H1 (cell line): ENCODE measurements around the gene ZSWIM6. TPM values are rescaled to one million over a fixed set of nuclear protein-coding genes. Genes with fewer than 3 reads are reported as not detected.

Experiments used
- CTCF ChIA-PET: fragments of 300-600 bp; sonication (Branson Sonifier 250); formaldehyde crosslinking; loops from one replicate; lab custom pipeline; 2021; ENCODE audit not compliant: partially characterized antibody; lab: Charles Lee
- POLR2A ChIA-PET: fragments of 300-600 bp; sonication (Branson Sonifier 250); formaldehyde crosslinking; loops from one replicate; lab custom pipeline; 2021; ENCODE audit warnings: inconsistent platforms; ENCODE audit not compliant: partially characterized antibody; lab: Charles Lee
- DNase-seq, 2 experiments: peaks; one replicate each; pipeline versions ENCODE4 v3.0.0 to v3.0.0-alpha.2; 2010 to 2022; ENCODE audit warnings: low spot score in 2 of 2, low read depth in 1 of 2, mixed read lengths in 1 of 2
- FAIRE-seq: peaks from 2 replicates; lab custom pipeline; 2011; peaks lifted over from hg19 to GRCh38; lab: Jason Lieb, UNC
- H2AFZ ChIP-seq: 2 replicates; pipeline ENCODE4 v1.8.1; 2012; ENCODE audit warnings: low read length, inconsistent platforms
- H2AK5ac ChIP-seq: 2 replicates; pipeline ENCODE4 v1.6.1; 2013; ENCODE audit warnings: low read depth, low read length
- H2BK120ac ChIP-seq: replicated peaks from 2 replicates; pipeline ENCODE3; 2013; ENCODE audit warnings: low read depth, low read length, inconsistent platforms
- H2BK12ac ChIP-seq: 2 replicates; pipeline ENCODE4 v1.6.1; 2013; ENCODE audit warnings: low read depth, low read length
- H2BK15ac ChIP-seq: 2 replicates; pipeline ENCODE4 v1.6.1; 2013; ENCODE audit warnings: low read length
- H2BK20ac ChIP-seq: 2 replicates; pipeline ENCODE4 v1.6.1; 2013; ENCODE audit warnings: low read length
- H2BK5ac ChIP-seq: 2 replicates; pipeline ENCODE4 v1.6.1; 2013; ENCODE audit warnings: low read depth, low read length
- H3K14ac ChIP-seq: 2 replicates; pipeline ENCODE4 v1.6.1; 2013; ENCODE audit warnings: inconsistent platforms; ENCODE audit not compliant: insufficient read length
- H3K18ac ChIP-seq: 2 replicates; pipeline ENCODE4 v1.6.1; 2013; ENCODE audit warnings: low read length; ENCODE audit errors: extremely low read depth
- H3K23ac ChIP-seq: 2 replicates; pipeline ENCODE4 v1.6.1; 2013; ENCODE audit warnings: inconsistent platforms; ENCODE audit not compliant: insufficient read length
- H3K23me2 ChIP-seq: 2 replicates; pipeline ENCODE4 v1.6.1; 2013; ENCODE audit warnings: low read depth, low read length
- H3K27ac ChIP-seq: 2 replicates; pipeline ENCODE4 v1.6.1; 2011; ENCODE audit warnings: low read depth, low read length, inconsistent platforms
- H3K27me3 ChIP-seq, 4 experiments: replicated peaks in 1 of 4; 1 replicate in 1 of 4; 2 replicates in 3 of 4; pipeline versions ENCODE4 v1.6.1 to v1.8.1; 2011 to 2013; ENCODE audit warnings: low read length in 3 of 4, mild to moderate bottlenecking in 3 of 4, inconsistent platforms in 2 of 4, mixed read lengths in 2 of 4, moderate library complexity in 1 of 4; ENCODE audit not compliant: control insufficient read depth in 3 of 4, insufficient read depth in 3 of 4; ENCODE audit errors: extremely low read depth in 1 of 4
- H3K36me3 ChIP-seq, 4 experiments: 2 replicates each; pipeline versions ENCODE4 v1.6.1 to v1.8.1; 2011 to 2013; ENCODE audit warnings: mild to moderate bottlenecking in 4 of 4, low read length in 3 of 4, moderate library complexity in 2 of 4, control low read depth in 1 of 4, inconsistent platforms in 1 of 4; ENCODE audit not compliant: insufficient read depth in 4 of 4, control insufficient read depth in 2 of 4
- H3K4ac ChIP-seq: replicated peaks from 2 replicates; pipeline ENCODE3; 2013; ENCODE audit warnings: low read length, low read depth, mixed read lengths, inconsistent platforms; ENCODE audit not compliant: insufficient read length
- H3K4me1 ChIP-seq, 4 experiments: replicated peaks in 1 of 4; 1 replicate in 1 of 4; 2 replicates in 3 of 4; pipeline versions ENCODE4 v1.6.1 to v1.8.1; 2011 to 2013; ENCODE audit warnings: low read length in 3 of 4, inconsistent platforms in 2 of 4, mixed read lengths in 1 of 4; ENCODE audit not compliant: insufficient read depth in 4 of 4, control insufficient read depth in 3 of 4
- H3K4me2 ChIP-seq, 2 experiments: 2 replicates each; pipeline versions ENCODE4 v1.6.1 to v1.8.1; 2011 to 2013; ENCODE audit warnings: low read depth in 2 of 2, low read length in 2 of 2, control low read depth in 1 of 2, inconsistent platforms in 1 of 2, mild to moderate bottlenecking in 1 of 2; ENCODE audit not compliant: insufficient read depth in 1 of 2
- H3K4me3 ChIP-seq, 4 experiments: fragments of 200-600, 300-600 bp in 1 of 4; sonication (generic), shearing (Covaris generic), sonication (Bioruptor Twin) in 1 of 4; 2 replicates each; pipeline versions ENCODE4 v1.5.1 to v1.8.1; 2011 to 2016; ENCODE audit warnings: low read length in 4 of 4, low read depth in 3 of 4, control low read depth in 2 of 4, inconsistent platforms in 2 of 4, mild to moderate bottlenecking in 2 of 4, mixed read lengths in 1 of 4, moderate library complexity in 1 of 4; ENCODE audit not compliant: insufficient read depth in 2 of 4; ENCODE audit errors: extremely low read depth in 1 of 4
- H3K56ac ChIP-seq: replicated peaks from 2 replicates; pipeline ENCODE3; 2013; ENCODE audit warnings: low read depth, mild to moderate bottlenecking, mixed read lengths, low read length, inconsistent platforms; ENCODE audit not compliant: insufficient read length
- H3K79me1 ChIP-seq: 2 replicates; pipeline ENCODE4 v1.6.1; 2013; ENCODE audit warnings: low read depth, low read length, control low read depth
- H3K79me2 ChIP-seq, 2 experiments: 2 replicates each; pipeline versions ENCODE4 v1.6.1 to v1.8.1; 2012 to 2013; ENCODE audit warnings: low read length in 2 of 2, mild to moderate bottlenecking in 2 of 2, inconsistent platforms in 1 of 2; ENCODE audit not compliant: insufficient read depth in 2 of 2, control insufficient read depth in 1 of 2
- H3K9ac ChIP-seq, 4 experiments: replicated peaks in 1 of 4; 1 replicate in 1 of 4; 2 replicates in 3 of 4; pipeline versions ENCODE4 v1.6.1 to v1.8.1; 2011 to 2013; ENCODE audit warnings: low read depth in 3 of 4, low read length in 3 of 4, control low read depth in 2 of 4, mild to moderate bottlenecking in 2 of 4, moderate library complexity in 2 of 4, inconsistent platforms in 1 of 4; ENCODE audit errors: extremely low read depth in 1 of 4
- H3K9me3 ChIP-seq, 2 experiments: 2 replicates each; pipeline versions ENCODE4 v1.6.1 to v1.8.1; 2012 to 2013; ENCODE audit warnings: mild to moderate bottlenecking in 2 of 2, moderate library complexity in 2 of 2, control low read depth in 1 of 2, inconsistent platforms in 1 of 2, low read depth in 1 of 2, low read length in 1 of 2, mixed read lengths in 1 of 2; ENCODE audit not compliant: insufficient read depth in 2 of 2
- H4K20me1 ChIP-seq, 2 experiments: replicated peaks in 1 of 2; 2 replicates each; pipeline versions ENCODE3 to v1.8.1; 2011 to 2013; ENCODE audit warnings: inconsistent platforms in 2 of 2, low read length in 2 of 2, mild to moderate bottlenecking in 1 of 2; ENCODE audit not compliant: insufficient read depth in 2 of 2, control insufficient read depth in 1 of 2
- H4K5ac ChIP-seq: 2 replicates; pipeline ENCODE4 v1.6.1; 2013; ENCODE audit warnings: low read length, low read depth, mixed read lengths, inconsistent platforms; ENCODE audit not compliant: insufficient read length
- H4K8ac ChIP-seq: 2 replicates; pipeline ENCODE4 v1.8.0; 2013; ENCODE audit warnings: mild to moderate bottlenecking, moderate library complexity, low read length, inconsistent platforms; ENCODE audit not compliant: insufficient read depth; ENCODE audit errors: extremely low read depth
- H4K91ac ChIP-seq: replicated peaks from 2 replicates; pipeline ENCODE3; 2013; ENCODE audit warnings: low read length, mixed read lengths, inconsistent platforms; ENCODE audit not compliant: insufficient read length
- BCL11A ChIP-seq, 2 experiments: IDR thresholded peaks; one replicate each; pipeline ENCODE4 v1.6.1; 2011; ENCODE audit warnings: low read depth in 2 of 2, low read length in 2 of 2, mild to moderate bottlenecking in 2 of 2
- POLR2AphosphoS5 ChIP-seq: IDR thresholded peaks from 2 replicates; pipeline ENCODE4 v1.6.1; 2011; ENCODE audit warnings: low read depth, low read length
- SUZ12 ChIP-seq: fragments of 200-600 bp; sonication (generic); IDR thresholded peaks from 2 replicates; pipeline ENCODE4 v1.6.1; 2012; ENCODE audit warnings: mild to moderate bottlenecking, inconsistent platforms, low read length, moderate library complexity, mixed read lengths
- TCF12 ChIP-seq: IDR thresholded peaks from 2 replicates; pipeline ENCODE4 v1.6.1; 2011; ENCODE audit warnings: low read depth, mild to moderate bottlenecking, low read length
- WGBS, 2 experiments: shearing (Covaris generic) in 1 of 2; methylation state at CpG; one replicate each; pipeline versions ENCODE4 v1.1.6 to v1.1.7; 2013 to 2015; ENCODE audit warnings: low lambda C conversion rate in 2 of 2, mixed read lengths in 2 of 2, inconsistent platforms in 1 of 2, low coverage in 1 of 2, missing lambda C conversion rate in 1 of 2; ENCODE audit not compliant: insufficient replicate concordance in 2 of 2, insufficient coverage in 1 of 2, insufficient read length in 1 of 2; ENCODE audit errors: extremely low coverage in 1 of 2, missing lambda C conversion rate in 1 of 2; 5-methylcytosine and 5-hydroxymethylcytosine counted together
- polyA plus RNA-seq, 7 experiments: library from polyadenylated mRNA; depleted of rRNA in 3 of 7; stranded (reverse) in 5 of 7; unstranded in 2 of 7; fragments of >200 nt in 5 of 7; fragments of 200-250 nt in 2 of 7; gene quantifications; 1 replicate in 5 of 7; 2 replicates in 1 of 7; 4 replicates in 1 of 7; pipeline versions ENCODE4 v1.2.1 to v1.2.3, GENCODE V29; 2011 to 2013; ENCODE audit warnings: missing spikeins in 2 of 7, mixed read lengths in 2 of 7
- total RNA-seq: library from RNA; stranded (reverse); fragmentation: NEBNext Ultra II Directional; extraction: Animal tissue kit (Norgen Biotek cat#: 25700); gene quantifications from 2 replicates; pipeline ENCODE4 v1.2.1, GENCODE V29; 2021
- TF ChIP-seq, protein P1 (sequence below), 3 experiments: IDR thresholded peaks; 1 replicate in 2 of 3; 2 replicates in 1 of 3; pipeline versions ENCODE4 v1.5.1 to v1.6.1; 2011; ENCODE audit warnings: low read length in 3 of 3, mild to moderate bottlenecking in 3 of 3, inconsistent platforms in 2 of 3, low read depth in 1 of 3, moderate library complexity in 1 of 3; ENCODE audit not compliant: insufficient read depth in 1 of 3; ENCODE audit errors: control extremely low read depth in 1 of 3
- TF ChIP-seq, protein P2 (sequence below): IDR thresholded peaks from 2 replicates; pipeline ENCODE4 v1.6.1; 2012; ENCODE audit warnings: inconsistent platforms

The ZSWIM6 gene
- total and polyA plus RNA-seq, 2 of the 8 experiments (the other 6 are each of a cell fraction or from before 2014, with no cell fraction given): 7.9 to 12.4 TPM

DNA sequence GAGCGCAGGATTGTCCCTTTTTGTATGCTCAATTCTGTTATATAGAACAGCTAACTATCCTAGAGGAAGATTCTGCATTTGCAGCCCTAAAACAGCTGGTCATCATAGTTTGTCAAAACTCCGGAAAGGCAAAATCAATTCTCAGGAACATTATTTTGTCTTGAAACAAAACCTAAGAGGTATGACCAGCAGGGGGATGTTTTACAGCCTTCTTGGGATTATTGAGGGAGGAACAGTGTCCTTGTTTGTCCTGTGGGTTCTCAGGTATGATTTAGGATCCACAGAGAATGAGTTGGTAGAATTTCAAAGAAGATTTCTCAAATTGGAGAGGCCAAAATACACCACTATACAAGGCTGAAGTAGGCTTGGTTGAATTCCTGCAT, 136.4 kb downstream of the ZSWIM6 start:
- H3K27ac ChIP-seq: no peak overlapping the region
- FAIRE-seq: peak; percentile 60
- no peak overlapping the region for H3K23ac ChIP-seq
- H3K9me3 ChIP-seq: peaks cover 4 to 13% of the 10 kb centered on the region in 2 experiments; a peak in 3 of 4 replicates
- no peak overlapping the region for H4K91ac ChIP-seq
- no peak overlapping the region for H2AFZ ChIP-seq
- H2BK12ac ChIP-seq: no peak overlapping the region
- H4K5ac ChIP-seq: no peak overlapping the region
- no peak overlapping the region for H2AK5ac ChIP-seq
- ChIA-PET CTCF (interaction anchor here (0.6 to 2.2 kb wide), 17 partner anchors 9 to 212 kb away, joined by 3 to 9 read pairs (median 3); no protein-coding TSS in a partner anchor), POLR2A (no interaction called here)
- no peak for TF ChIP-seq SUZ12
- no peak for TF ChIP-seq TCF12
- TF ChIP-seq, protein P1, sequence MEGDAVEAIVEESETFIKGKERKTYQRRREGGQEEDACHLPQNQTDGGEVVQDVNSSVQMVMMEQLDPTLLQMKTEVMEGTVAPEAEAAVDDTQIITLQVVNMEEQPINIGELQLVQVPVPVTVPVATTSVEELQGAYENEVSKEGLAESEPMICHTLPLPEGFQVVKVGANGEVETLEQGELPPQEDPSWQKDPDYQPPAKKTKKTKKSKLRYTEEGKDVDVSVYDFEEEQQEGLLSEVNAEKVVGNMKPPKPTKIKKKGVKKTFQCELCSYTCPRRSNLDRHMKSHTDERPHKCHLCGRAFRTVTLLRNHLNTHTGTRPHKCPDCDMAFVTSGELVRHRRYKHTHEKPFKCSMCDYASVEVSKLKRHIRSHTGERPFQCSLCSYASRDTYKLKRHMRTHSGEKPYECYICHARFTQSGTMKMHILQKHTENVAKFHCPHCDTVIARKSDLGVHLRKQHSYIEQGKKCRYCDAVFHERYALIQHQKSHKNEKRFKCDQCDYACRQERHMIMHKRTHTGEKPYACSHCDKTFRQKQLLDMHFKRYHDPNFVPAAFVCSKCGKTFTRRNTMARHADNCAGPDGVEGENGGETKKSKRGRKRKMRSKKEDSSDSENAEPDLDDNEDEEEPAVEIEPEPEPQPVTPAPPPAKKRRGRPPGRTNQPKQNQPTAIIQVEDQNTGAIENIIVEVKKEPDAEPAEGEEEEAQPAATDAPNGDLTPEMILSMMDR (IDR thresholded peaks at IDR 0.05; ENCODE audit: control extremely low read depth in 1 of 3, insufficient read depth in 1 of 3, low read depth in 1 of 3, low read length in 3 of 3): peak in 1 of 3 experiments; percentile 15; a peak in 1 of 4 replicates
- TF ChIP-seq, protein P2, sequence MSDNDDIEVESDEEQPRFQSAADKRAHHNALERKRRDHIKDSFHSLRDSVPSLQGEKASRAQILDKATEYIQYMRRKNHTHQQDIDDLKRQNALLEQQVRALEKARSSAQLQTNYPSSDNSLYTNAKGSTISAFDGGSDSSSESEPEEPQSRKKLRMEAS: no peak
- no peak for TF ChIP-seq POLR2AphosphoS5
- TF ChIP-seq BCL11A (IDR thresholded peaks at IDR 0.05; ENCODE audit: low read depth in 2 of 2, low read length in 2 of 2): no peak
- H3K9ac ChIP-seq: no peak overlapping the region
- no peak overlapping the region for H3K56ac ChIP-seq
- no peaks in the 10 kb centered on the region; the same call in 1 of the 2 replicates for H3K79me1 ChIP-seq
- no peak overlapping the region for H2BK20ac ChIP-seq
- H3K4me2 ChIP-seq: no peak overlapping the region
- no peaks in the 10 kb centered on the region for H3K23me2 ChIP-seq
- DNase-seq: no peak
- H3K36me3 ChIP-seq: no peaks in the 10 kb centered on the region; a peak in 1 of 8 replicates
- no peak overlapping the region for H3K14ac ChIP-seq
- peaks cover 0 to 2% of the 10 kb centered on the region in 2 experiments for H4K20me1 ChIP-seq
- no peaks in the 10 kb centered on the region for H3K27me3 ChIP-seq
- peaks cover 0 to 34% of the 10 kb centered on the region in 2 experiments; a peak in 2 of 4 replicates for H3K79me2 ChIP-seq
- peaks cover 0 to 8% (median 2%) of the 10 kb centered on the region in 4 experiments; a peak in 1 of 7 replicates for H3K4me1 ChIP-seq
- no peak overlapping the region for H2BK120ac ChIP-seq
- no peak overlapping the region for H3K4me3 ChIP-seq
- H3K4ac ChIP-seq: no peak overlapping the region
- no peak overlapping the region for H3K18ac ChIP-seq
- H2BK15ac ChIP-seq: no peak overlapping the region
- 82% methylated on average over 2 of the region's 2 CpGs; no CpG with 5 or more reads in 1 of the 2 experiments for WGBS, 2 experiments
- H2BK5ac ChIP-seq: no peak overlapping the region
- H4K8ac ChIP-seq: no peak overlapping the region
